Karpas-422 (cell line): ENCODE results near the gene PYDC1. TPM values are rescaled to one million over a fixed set of nuclear protein-coding genes. Genes with fewer than 3 reads are reported as not detected.
"Not testable (repeated sequence)": the region's sequence is repeated elsewhere in the genome, so short reads cannot be mapped to it uniquely, and the experiment has no call there.

Experiments
- DNase-seq: peaks from one replicate; pipeline ENCODE4 v3.0.0-alpha.2; 2015
- H2AFZ ChIP-seq: fragments of 200-600 bp; sonication (generic); 2 replicates; pipeline ENCODE4 v1.6.1; 2014; ENCODE audit warnings: antibody characterized with exemption, low read length, mixed read lengths
- H3K27ac ChIP-seq: fragments of 200-600 bp; sonication (generic); 2 replicates; pipeline ENCODE4 v1.5.1; 2014; ENCODE audit warnings: mild to moderate bottlenecking, low read length, moderate library complexity
- H3K27me3 ChIP-seq: fragments of 200-600 bp; sonication (generic); 2 replicates; pipeline ENCODE4 v1.6.1; 2014; ENCODE audit warnings: low read length, mixed read lengths
- H3K36me3 ChIP-seq: fragments of 200-600 bp; sonication (generic); 2 replicates; pipeline ENCODE4 v1.6.1; 2014; ENCODE audit warnings: low read length, mixed read lengths; ENCODE audit not compliant: insufficient read depth
- H3K4me1 ChIP-seq: fragments of 200-600 bp; sonication (generic); 2 replicates; pipeline ENCODE4 v1.6.1; 2014; ENCODE audit warnings: mild to moderate bottlenecking, low read length, mixed read lengths
- H3K4me2 ChIP-seq: fragments of 200-600 bp; sonication (generic); 2 replicates; pipeline ENCODE4 v1.6.1; 2014; ENCODE audit warnings: low read length, low read depth, mild to moderate bottlenecking; ENCODE audit not compliant: poor library complexity, severe bottlenecking
- H3K4me3 ChIP-seq: fragments of 200-600 bp; sonication (generic); 2 replicates; pipeline ENCODE4 v1.5.1; 2014; ENCODE audit warnings: mild to moderate bottlenecking, antibody characterized with exemption, low read length, mixed read lengths
- H3K79me2 ChIP-seq: fragments of 200-600 bp; sonication (generic); 2 replicates; pipeline ENCODE4 v1.6.1; 2014; ENCODE audit warnings: mild to moderate bottlenecking, low read length, mixed read lengths
- H3K9ac ChIP-seq: fragments of 200-600 bp; sonication (generic); 2 replicates; pipeline ENCODE4 v1.6.0; 2014; ENCODE audit warnings: low read length
- H3K9me2 ChIP-seq: fragments of 200-600 bp; sonication (generic), shearing (Covaris generic); replicated peaks from 2 replicates; pipeline ENCODE4 v1.6.0; 2014; ENCODE audit warnings: mild to moderate bottlenecking, low read length, moderate library complexity; ENCODE audit not compliant: insufficient read depth
- H3K9me3 ChIP-seq: fragments of 300-700, 200-600 bp; sonication (generic); 2 replicates; pipeline ENCODE4 v1.6.1; 2014; ENCODE audit warnings: low read length, mixed read lengths
- H4K20me1 ChIP-seq: fragments of 200-600 bp; sonication (generic); 2 replicates; pipeline ENCODE4 v1.6.1; 2014; ENCODE audit warnings: mild to moderate bottlenecking, antibody characterized with exemption, low read length, low read depth; ENCODE audit not compliant: insufficient read depth
- total RNA-seq: library from RNA; depleted of rRNA; stranded (reverse); fragments of >200 nt; shearing (Covaris generic); gene quantifications from 2 replicates; pipeline ENCODE4 v1.2.3, GENCODE V29; 2014; ENCODE audit warnings: low replicate concordance

PYDC1 gene
- total RNA-seq, 1 experiment from 2014 or later = not detected

DNA sequence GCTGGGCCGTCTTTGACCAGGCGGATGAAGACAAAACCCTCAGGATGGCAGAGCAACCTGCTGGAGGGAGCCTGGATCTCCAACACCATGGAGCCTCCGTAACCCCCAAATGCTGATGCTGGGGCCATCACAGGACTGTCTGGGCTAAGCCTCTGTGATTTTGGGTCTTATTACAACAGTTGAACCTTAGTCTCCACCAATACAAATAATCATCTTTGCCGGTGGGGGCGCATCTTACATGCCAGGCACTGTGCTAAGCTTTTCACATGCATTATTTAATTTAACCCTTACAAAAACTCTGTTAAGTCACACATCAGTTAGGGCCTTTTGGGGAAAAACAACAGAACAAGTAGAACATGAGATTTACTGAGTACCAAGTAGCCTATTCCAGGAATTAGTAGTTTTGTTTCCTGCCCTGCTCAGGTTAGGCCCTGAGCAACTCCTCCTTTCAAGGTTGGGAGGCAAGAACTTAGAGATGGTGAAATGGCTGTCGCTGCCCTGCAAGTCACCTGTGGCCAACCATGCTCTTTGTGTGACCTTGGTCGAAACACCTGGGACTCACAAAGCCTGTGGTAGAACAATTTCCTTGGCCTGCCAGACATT, 33.9 kb upstream of the PYDC1 start:
- no peak for DNase-seq
- no peak overlapping the region for H3K9ac ChIP-seq

DNA sequence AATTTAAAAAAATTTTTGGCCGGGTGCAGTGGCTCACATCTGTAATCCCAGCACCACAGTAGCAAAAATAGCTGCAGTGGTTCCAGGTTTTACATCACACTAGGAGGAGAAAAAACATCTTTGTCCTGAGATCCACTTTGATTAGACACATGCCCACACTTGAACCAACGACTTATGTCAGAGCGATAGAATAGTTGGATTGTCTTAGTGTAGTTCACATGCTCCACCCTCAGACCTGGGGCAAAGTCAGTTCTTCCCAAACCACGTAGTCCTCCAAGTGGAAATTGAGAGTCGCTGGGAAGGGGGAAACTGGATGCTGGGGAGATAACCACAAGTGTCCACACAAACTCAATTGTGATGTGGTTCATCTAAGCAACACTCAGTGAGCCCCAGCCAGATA, 31.4 kb upstream of the PYDC1 start:
- H3K9ac ChIP-seq = no peak overlapping the region
- no peaks in the 10 kb centered on the region for H4K20me1 ChIP-seq
- H3K27ac ChIP-seq = no peak overlapping the region
- DNase-seq = no peak
- no peak overlapping the region for H2AFZ ChIP-seq
- no peaks in the 10 kb centered on the region for H3K79me2 ChIP-seq
- H3K36me3 ChIP-seq = no peaks in the 10 kb centered on the region
- no peak overlapping the region for H3K4me3 ChIP-seq
- H3K4me1 ChIP-seq = peaks cover 7% of the 10 kb centered on the region
- H3K9me3 ChIP-seq = no peaks in the 10 kb centered on the region
- H3K9me2 ChIP-seq = no peaks in the 10 kb centered on the region
- H3K4me2 ChIP-seq = no peak overlapping the region
- H3K27me3 ChIP-seq = no peaks in the 10 kb centered on the region

More for the DNA sequence above, 33.9 kb upstream of the PYDC1 start:
- Histone ChIP-seq H3K4me2 (no peak overlapping the region), H2AFZ (no peak overlapping the region), H3K9me3 (no peaks in the 10 kb centered on the region), H3K4me3 (no peak overlapping the region), H3K27me3 (no peaks in the 10 kb centered on the region), H3K36me3 (no peaks in the 10 kb centered on the region), H4K20me1 (no peaks in the 10 kb centered on the region), H3K9me2 (no peaks in the 10 kb centered on the region), H3K4me1 (no peaks in the 10 kb centered on the region), H3K27ac (no peak overlapping the region), H3K79me2 (no peaks in the 10 kb centered on the region)

DNA sequence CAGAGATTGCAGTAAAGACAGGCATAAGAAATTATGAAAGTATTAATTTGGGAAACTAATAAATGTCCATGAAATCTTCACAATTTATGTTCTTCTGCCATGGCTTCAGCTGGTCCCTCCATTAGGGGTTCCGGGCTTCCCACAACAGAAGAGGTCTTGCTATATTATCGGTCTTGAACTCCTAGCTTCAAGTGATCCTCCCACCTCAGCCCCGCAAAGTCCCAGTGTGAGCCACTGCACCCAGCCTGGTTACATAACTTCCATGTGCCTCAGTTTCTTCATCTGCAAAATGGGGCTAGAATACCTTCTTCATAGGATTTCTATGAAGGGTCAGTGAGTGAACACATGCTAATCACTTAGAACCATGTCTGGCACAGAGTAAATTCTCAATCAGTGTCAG, 29.4 kb upstream of the PYDC1 start:
- H3K4me1 ChIP-seq = peaks cover 7% of the 10 kb centered on the region
- no peak overlapping the region for H3K27ac ChIP-seq
- no peak overlapping the region for H3K4me2 ChIP-seq
- no peaks in the 10 kb centered on the region for H3K79me2 ChIP-seq
- H3K9me3 ChIP-seq = no peaks in the 10 kb centered on the region
- H3K27me3 ChIP-seq = no peaks in the 10 kb centered on the region
- no peak for DNase-seq
- no peak overlapping the region for H3K4me3 ChIP-seq
- no peaks in the 10 kb centered on the region for H3K36me3 ChIP-seq
- no peaks in the 10 kb centered on the region for H3K9me2 ChIP-seq
- H4K20me1 ChIP-seq = no peaks in the 10 kb centered on the region
- H2AFZ ChIP-seq = no peak overlapping the region
- no peak overlapping the region for H3K9ac ChIP-seq

DNA sequence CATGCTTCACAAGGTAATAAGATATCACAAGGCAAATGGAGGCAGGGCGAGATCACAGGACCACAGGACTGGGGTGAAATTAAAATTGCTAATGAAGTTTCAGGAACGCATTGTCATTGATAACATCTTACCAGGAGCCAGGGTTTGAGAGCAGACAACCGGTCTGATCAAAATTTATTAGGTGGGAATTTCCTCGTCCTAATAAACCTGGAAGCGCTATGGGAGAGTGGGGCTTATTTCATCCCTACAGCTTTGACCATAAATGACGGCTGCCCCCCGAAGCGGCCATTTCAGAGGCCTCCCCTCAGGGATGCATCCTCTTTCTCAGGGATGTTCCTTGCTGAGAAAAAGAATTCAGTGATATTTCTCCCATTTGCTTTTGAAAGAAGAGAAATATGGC, 28.7 kb upstream of the PYDC1 start:
- not testable (repeated sequence) for H3K4me1 ChIP-seq, DNase-seq, H4K20me1 ChIP-seq, H3K27ac ChIP-seq, H3K9me2 ChIP-seq, H3K27me3 ChIP-seq, H3K9ac ChIP-seq, H3K4me3 ChIP-seq, H3K79me2 ChIP-seq, H3K4me2 ChIP-seq, H2AFZ ChIP-seq, H3K36me3 ChIP-seq, H3K9me3 ChIP-seq

DNA sequence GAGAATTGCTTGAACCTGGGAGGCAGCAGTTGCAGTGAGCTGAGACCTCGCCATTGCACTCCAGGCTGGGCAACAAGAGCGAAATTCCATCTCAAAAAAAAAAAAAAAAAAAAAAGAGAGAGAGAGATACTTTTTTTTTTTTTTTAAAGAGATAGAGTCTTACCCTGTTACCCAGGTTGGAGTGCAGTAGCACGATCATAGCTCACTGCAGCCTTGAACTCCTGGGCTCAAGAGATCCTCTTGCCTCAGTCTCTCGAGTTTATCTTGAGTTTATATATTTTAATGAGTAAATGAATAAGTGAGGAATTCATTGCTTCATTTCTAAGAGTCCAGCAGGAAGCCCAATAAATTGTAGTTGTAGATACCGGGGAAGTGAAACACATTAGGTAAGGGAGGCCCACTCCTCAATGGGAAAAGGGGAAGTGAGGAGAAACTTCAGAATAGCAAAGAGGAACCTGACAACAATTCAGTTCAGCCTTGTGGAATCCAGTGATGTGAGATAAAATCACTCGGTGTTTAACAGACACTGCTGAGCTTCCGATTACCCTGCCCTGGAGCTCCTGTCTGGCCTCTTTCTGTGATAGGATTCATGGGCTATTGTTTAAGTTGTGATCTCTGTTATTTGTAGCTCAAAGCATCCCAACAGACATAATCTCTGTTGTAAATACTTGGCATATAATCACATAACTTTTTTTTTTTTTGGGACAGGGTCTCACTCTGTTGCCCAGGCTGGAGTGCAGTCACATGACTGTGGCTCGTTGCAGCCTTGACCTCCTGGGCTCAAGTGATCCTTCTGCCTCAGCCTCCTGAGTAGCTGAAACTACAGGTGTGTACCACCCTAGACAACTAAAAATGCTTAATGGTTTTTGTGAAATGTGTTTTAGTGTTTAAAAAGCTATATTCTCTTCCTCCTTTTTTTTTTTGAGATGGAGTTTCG, 27.1 kb upstream of the PYDC1 start:
- Histone ChIP-seq H4K20me1 (no peaks in the 10 kb centered on the region), H3K36me3 (no peaks in the 10 kb centered on the region), H3K27me3 (no peaks in the 10 kb centered on the region), H2AFZ (no peak overlapping the region), H3K9ac (no peak overlapping the region), H3K9me3 (no peaks in the 10 kb centered on the region), H3K4me1 (peaks cover 7% of the 10 kb centered on the region), H3K4me3 (no peak overlapping the region), H3K79me2 (no peaks in the 10 kb centered on the region), H3K4me2 (no peak overlapping the region), H3K9me2 (no peaks in the 10 kb centered on the region), H3K27ac (no peak overlapping the region)
- peak; percentile 72 for DNase-seq

DNA sequence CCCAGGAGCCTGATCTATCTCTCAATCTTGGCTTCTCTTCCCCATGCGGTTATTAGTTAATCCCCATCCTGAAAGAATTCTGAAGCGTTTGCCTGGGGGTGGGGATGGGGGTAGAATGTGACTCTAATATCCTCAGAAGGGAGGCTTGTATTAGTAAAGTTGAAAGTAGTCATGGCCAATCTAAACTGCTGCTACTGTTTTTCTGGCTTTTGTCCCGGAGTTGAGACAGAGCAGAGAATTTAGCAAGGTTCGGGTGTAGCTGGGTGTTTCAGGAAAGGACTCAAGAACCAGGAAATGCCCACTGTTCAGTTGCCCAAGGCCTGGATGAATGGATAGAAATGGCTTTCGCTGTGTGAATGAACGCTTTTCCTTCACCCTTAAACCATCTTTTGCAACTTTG, 25.3 kb upstream of the PYDC1 start:
- no peaks in the 10 kb centered on the region for H3K27me3 ChIP-seq
- H3K9ac ChIP-seq = no peak overlapping the region
- no peak overlapping the region for H3K27ac ChIP-seq
- H3K9me3 ChIP-seq = no peaks in the 10 kb centered on the region
- no peaks in the 10 kb centered on the region for H3K79me2 ChIP-seq
- no peak for DNase-seq
- H2AFZ ChIP-seq = no peak overlapping the region
- no peak overlapping the region for H3K4me2 ChIP-seq
- no peak overlapping the region for H3K4me3 ChIP-seq
- no peaks in the 10 kb centered on the region for H3K9me2 ChIP-seq
- H3K4me1 ChIP-seq = peaks cover 7% of the 10 kb centered on the region
- H3K36me3 ChIP-seq = no peaks in the 10 kb centered on the region
- H4K20me1 ChIP-seq = no peaks in the 10 kb centered on the region

DNA sequence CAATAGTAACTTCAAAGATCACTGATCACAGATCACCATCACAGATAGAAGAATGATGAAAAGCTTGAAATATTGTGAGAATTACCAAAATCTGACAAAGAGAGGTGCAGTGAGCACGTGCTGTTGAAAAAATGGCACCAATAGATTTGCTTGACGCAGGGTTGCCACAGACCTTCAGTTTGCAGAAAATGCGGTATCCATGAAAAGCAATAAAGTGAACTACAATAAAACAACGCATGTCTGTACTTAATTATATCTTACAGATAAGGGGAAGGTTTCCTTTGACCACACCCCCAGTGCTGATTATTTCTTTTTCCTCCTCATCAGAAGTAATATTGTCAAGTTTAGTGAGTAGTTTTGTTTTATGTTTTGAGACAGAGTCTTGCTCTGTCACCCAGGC, 21.1 kb upstream of the PYDC1 start:
- no peak overlapping the region for H3K4me3 ChIP-seq
- DNase-seq = no peak
- H3K27ac ChIP-seq = no peak overlapping the region
- no peaks in the 10 kb centered on the region for H3K36me3 ChIP-seq
- H3K9ac ChIP-seq = no peak overlapping the region
- H3K4me2 ChIP-seq = no peak overlapping the region
- no peaks in the 10 kb centered on the region for H3K9me3 ChIP-seq
- H3K9me2 ChIP-seq = no peaks in the 10 kb centered on the region
- no peaks in the 10 kb centered on the region for H3K27me3 ChIP-seq
- H2AFZ ChIP-seq = no peak overlapping the region
- H3K4me1 ChIP-seq = no peaks in the 10 kb centered on the region
- no peaks in the 10 kb centered on the region for H4K20me1 ChIP-seq
- H3K79me2 ChIP-seq = no peaks in the 10 kb centered on the region

DNA sequence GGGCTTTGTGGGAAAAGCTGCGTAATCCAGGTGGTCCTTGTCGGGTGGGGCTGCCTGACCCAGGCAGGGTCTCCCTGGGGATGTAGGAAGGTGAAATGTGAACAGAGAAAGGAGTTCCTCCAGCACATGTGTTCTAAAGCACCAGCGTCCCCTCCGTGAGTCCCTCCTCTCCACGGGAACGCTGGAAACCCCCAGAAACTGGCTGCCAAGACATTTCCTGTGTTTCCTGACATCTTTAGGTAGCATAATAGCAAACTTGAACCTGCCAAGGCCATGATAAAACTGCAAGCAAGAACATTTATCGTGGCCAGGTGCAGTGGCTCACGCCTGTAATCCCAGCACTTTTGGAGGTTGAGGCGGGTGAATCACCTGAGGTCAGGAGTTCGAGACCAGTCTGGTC, 12.6 kb upstream of the PYDC1 start:
- Histone ChIP-seq H3K9me2 (no peaks in the 10 kb centered on the region), H3K4me1 (no peaks in the 10 kb centered on the region), H4K20me1 (no peaks in the 10 kb centered on the region), H3K36me3 (no peaks in the 10 kb centered on the region), H3K4me2 (no peak overlapping the region), H3K27ac (no peak overlapping the region), H3K27me3 (no peaks in the 10 kb centered on the region), H3K79me2 (no peaks in the 10 kb centered on the region), H2AFZ (no peak overlapping the region), H3K9me3 (no peaks in the 10 kb centered on the region), H3K9ac (no peak overlapping the region), H3K4me3 (no peak overlapping the region)
- no peak for DNase-seq
